ENCODE data around the gene INSYN2B.

Gene INSYN2B

GRCh38 chr5:169831331-169831730, 149.0 kb downstream of the INSYN2B start:
- H3K4me3 ChIP-seq: no peak overlapping the region

GRCh38 chr5:169828385-169828784, 151.9 kb downstream of the INSYN2B start:
- H3K4me3 ChIP-seq: no peak overlapping the region
- H3K27ac ChIP-seq: no peak overlapping the region

More at GRCh38 chr5:169831331-169831730, 149.0 kb downstream of the INSYN2B start:
- H3K27ac ChIP-seq: no peak overlapping the region

GRCh38 chr5:169827769-169828168, 152.5 kb downstream of the INSYN2B start:
- H3K4me3 ChIP-seq: no peak overlapping the region

GRCh38 chr5:169826618-169827017, 153.7 kb downstream of the INSYN2B start:
- no peak overlapping the region for H3K27ac ChIP-seq
- H3K4me3 ChIP-seq: no peak overlapping the region

More at GRCh38 chr5:169827769-169828168, 152.5 kb downstream of the INSYN2B start:
- H3K27ac ChIP-seq: no peak overlapping the region

- Histone ChIP-seq H3K27ac (no peak overlapping the region), H3K4me3 (no peak overlapping the region)
Observed at GRCh38 chr5:169817031-169817430, 163.3 kb downstream of the INSYN2B start.

GRCh38 chr5:169814522-169814921, 165.8 kb downstream of the INSYN2B start:
- no peak overlapping the region for H3K4me3 ChIP-seq
- no peak overlapping the region for H3K27ac ChIP-seq

Data from skin epidermis (tissue), 12 donors.